Measurements from ENCODE around the gene NIPAL1. TPM values are rescaled to one million over a fixed set of nuclear protein-coding genes. Genes with fewer than 3 reads are reported as not detected.
"Not testable (repeated sequence)": the region's sequence is repeated elsewhere in the genome, so short reads cannot be mapped to it uniquely, and the experiment has no call there.

NIPAL1 gene
- total RNA-seq, 1 donor from 2014 or later: 12.1 TPM

- DNase-seq (ENCODE audit: low spot score in 2 of 2, unreplicated experiment in 2 of 2): no peak
- H3K9me3 Mint-ChIP-seq: peaks cover 53% of the 10 kb centered on the region
- no peaks in the 10 kb centered on the region for H3K27me3 Mint-ChIP-seq (ENCODE audit: low read depth)
- H3K4me1 Mint-ChIP-seq: no peaks in the 10 kb centered on the region
- H3K36me3 Mint-ChIP-seq: peaks cover 14% of the 10 kb centered on the region
- H3K27ac Mint-ChIP-seq: no peak overlapping the region
- no peak overlapping the region for H3K4me3 Mint-ChIP-seq
- TF ChIP-seq CTCF (IDR thresholded peaks at IDR 0.05; ENCODE audit: unreplicated experiment): no peak
Observed at GRCh38 chr4:47990145-47990544, 26.4 kb upstream of the NIPAL1 start.

GRCh38 chr4:47992475-47992874 lies 24.1 kb upstream of the NIPAL1 start:
- Mint-ChIP-seq H3K9me3 (peaks cover 69% of the 10 kb centered on the region), H3K36me3 (peaks cover 16% of the 10 kb centered on the region)
- not testable (repeated sequence) for H3K27ac Mint-ChIP-seq

GRCh38 chr4:47996021-47996420 lies 20.6 kb upstream of the NIPAL1 start:
- Mint-ChIP-seq H3K27me3 (ENCODE audit: low read depth) (no peaks in the 10 kb centered on the region), H3K4me1 (no peaks in the 10 kb centered on the region), H3K27ac (no peak overlapping the region), H3K4me3 (no peak overlapping the region), H3K9me3 (peaks cover 67% of the 10 kb centered on the region), H3K36me3 (peaks cover 23% of the 10 kb centered on the region)
- DNase-seq (ENCODE audit: low spot score in 2 of 2, unreplicated experiment in 2 of 2): no peak
- no peak for TF ChIP-seq CTCF (IDR thresholded peaks at IDR 0.05; ENCODE audit: unreplicated experiment)

More at GRCh38 chr4:47992475-47992874, 24.1 kb upstream of the NIPAL1 start:
- not testable (repeated sequence) for H3K4me1 Mint-ChIP-seq; DNase-seq (ENCODE audit: low spot score in 2 of 2, unreplicated experiment in 2 of 2); H3K27me3 Mint-ChIP-seq (ENCODE audit: low read depth); H3K4me3 Mint-ChIP-seq

GRCh38 chr4:48002267-48002666 lies 14.3 kb upstream of the NIPAL1 start:
- peaks cover 37% of the 10 kb centered on the region for H3K36me3 Mint-ChIP-seq
- no peaks in the 10 kb centered on the region for H3K4me1 Mint-ChIP-seq
- no peaks in the 10 kb centered on the region for H3K27me3 Mint-ChIP-seq (ENCODE audit: low read depth)
- no peak overlapping the region for H3K4me3 Mint-ChIP-seq
- no peak for TF ChIP-seq CTCF (IDR thresholded peaks at IDR 0.05; ENCODE audit: unreplicated experiment)
- DNase-seq (ENCODE audit: low spot score in 2 of 2, unreplicated experiment in 2 of 2): no peak
- H3K27ac Mint-ChIP-seq: no peak overlapping the region
- peaks cover 47% of the 10 kb centered on the region for H3K9me3 Mint-ChIP-seq

GRCh38 chr4:48003568-48003967 lies 13.0 kb upstream of the NIPAL1 start:
- H3K4me3 Mint-ChIP-seq; DNase-seq (ENCODE audit: low spot score in 2 of 2, unreplicated experiment in 2 of 2); H3K27ac Mint-ChIP-seq; H3K4me1 Mint-ChIP-seq; H3K27me3 Mint-ChIP-seq (ENCODE audit: low read depth): not testable (repeated sequence)
- peaks cover 30% of the 10 kb centered on the region for H3K36me3 Mint-ChIP-seq
- H3K9me3 Mint-ChIP-seq: peaks cover 41% of the 10 kb centered on the region

- Mint-ChIP-seq H3K4me3 (no peak overlapping the region), H3K9me3 (peaks cover 42% of the 10 kb centered on the region), H3K27me3 (ENCODE audit: low read depth) (no peaks in the 10 kb centered on the region), H3K27ac (no peak overlapping the region), H3K4me1 (no peaks in the 10 kb centered on the region), H3K36me3 (peaks cover 32% of the 10 kb centered on the region)
- TF ChIP-seq CTCF (IDR thresholded peaks at IDR 0.05; ENCODE audit: unreplicated experiment): no peak
- no peak for DNase-seq (ENCODE audit: low spot score in 2 of 2, unreplicated experiment in 2 of 2)
Observed at GRCh38 chr4:48005781-48006180, 10.8 kb upstream of the NIPAL1 start.

GRCh38 chr4:48008021-48008596 lies 8.5 kb upstream of the NIPAL1 start:
- Mint-ChIP-seq H3K36me3 (peaks cover 37% of the 10 kb centered on the region), H3K27me3 (ENCODE audit: low read depth) (no peaks in the 10 kb centered on the region), H3K27ac (no peak overlapping the region), H3K4me3 (no peak overlapping the region), H3K9me3 (peaks cover 41% of the 10 kb centered on the region), H3K4me1 (no peaks in the 10 kb centered on the region)
- TF ChIP-seq CTCF (IDR thresholded peaks at IDR 0.05; ENCODE audit: unreplicated experiment): no peak
- DNase-seq (ENCODE audit: low spot score in 2 of 2, unreplicated experiment in 2 of 2): no peak

GRCh38 chr4:48010906-48011305 lies 5.7 kb upstream of the NIPAL1 start:
- Mint-ChIP-seq H3K9me3 (peaks cover 35% of the 10 kb centered on the region), H3K36me3 (peaks cover 25% of the 10 kb centered on the region)
- H3K4me1 Mint-ChIP-seq; DNase-seq (ENCODE audit: low spot score in 2 of 2, unreplicated experiment in 2 of 2); H3K27ac Mint-ChIP-seq; H3K27me3 Mint-ChIP-seq (ENCODE audit: low read depth); H3K4me3 Mint-ChIP-seq: not testable (repeated sequence)

Data from mesothelial cell of epicardium (in vitro differentiated cells).